Breast epithelium (tissue), 3 donors: ENCODE results near the gene HBS1L.

ENCODE experiments used
- CTCF ChIP-seq, 3 donors: fragments of 450-650 bp; IDR thresholded peaks; one replicate each; pipeline ENCODE4 v1.5.1; 2016 to 2017; ENCODE audit warnings: antibody characterized with exemption in 3 of 3, mild to moderate bottlenecking in 3 of 3, moderate library complexity in 3 of 3
- POLR2AphosphoS5 ChIP-seq, 3 donors: sonication (generic); formaldehyde crosslinking; IDR thresholded peaks; one replicate each; pipeline ENCODE4 v1.6.1; 2017; ENCODE audit warnings: antibody characterized with exemption in 3 of 3

GRCh38 chr6:135002229-135002844 is 52.3 kb downstream of the HBS1L start:
- TF ChIP-seq POLR2AphosphoS5 (IDR thresholded peaks at IDR 0.05) = no peak
- TF ChIP-seq CTCF (IDR thresholded peaks at IDR 0.05) = peak in 2 of 3 donors; percentile 21 to 38
